GM12801 (cell line): ENCODE data around the gene CPPED1.

ENCODE experiments used
- CTCF ChIP-seq: IDR thresholded peaks from one replicate; pipeline ENCODE4 v1.5.1; 2011; ENCODE audit warnings: control low read depth; ENCODE audit not compliant: insufficient read length; ENCODE audit errors: extremely low read depth

CPPED1 gene

GRCh38 chr16:12700161-12700560, 103.5 kb downstream of the CPPED1 start:
- no peak for TF ChIP-seq CTCF

- TF ChIP-seq CTCF = no peak
These were observed 104.5 kb downstream of the CPPED1 start for GRCh38 chr16:12699161-12699560.

- no peak for TF ChIP-seq CTCF
These were observed 106.2 kb downstream of the CPPED1 start for GRCh38 chr16:12697437-12697836.

GRCh38 chr16:12695454-12695853, 108.2 kb downstream of the CPPED1 start:
- no peak for TF ChIP-seq CTCF

- no peak for TF ChIP-seq CTCF
These were observed 113.7 kb downstream of the CPPED1 start for GRCh38 chr16:12690024-12690423.

- no peak for TF ChIP-seq CTCF
These were observed 114.5 kb downstream of the CPPED1 start for GRCh38 chr16:12688951-12689850.

- TF ChIP-seq CTCF = no peak
These were observed 117.9 kb downstream of the CPPED1 start for GRCh38 chr16:12685806-12686205.
